GM20000 (cell line): ENCODE measurements around the gene PITPNC1.
"Not testable (repeated sequence)": the region's sequence is repeated elsewhere in the genome, so short reads cannot be mapped to it uniquely, and the experiment has no call there.

Source experiments
- DNase-seq: peaks from one replicate; pipeline ENCODE4 v3.0.0; 2012; ENCODE audit warnings: low spot score
- CTCF ChIP-seq: IDR thresholded peaks from 2 replicates; pipeline ENCODE4 v1.5.1; 2012; ENCODE audit warnings: mild to moderate bottlenecking, control low read depth; ENCODE audit errors: extremely low read depth, missing control alignments

The PITPNC1 gene

GRCh38 chr17:67693811-67694210 lies 316.7 kb downstream of the PITPNC1 start:
- DNase-seq = no peak
- no peak for TF ChIP-seq CTCF

- TF ChIP-seq CTCF = no peak
- DNase-seq = no peak
Measured at GRCh38 chr17:67696347-67696746, 319.3 kb downstream of the PITPNC1 start.

- no peak for TF ChIP-seq CTCF
- no peak for DNase-seq
Measured at GRCh38 chr17:67696853-67697498, 319.9 kb downstream of the PITPNC1 start.

- no peak for DNase-seq
- no peak for TF ChIP-seq CTCF
Measured at GRCh38 chr17:67700037-67700724, 323.1 kb downstream of the PITPNC1 start.

GRCh38 chr17:67700725-67701119 lies 323.6 kb downstream of the PITPNC1 start:
- TF ChIP-seq CTCF = no peak
- no peak for DNase-seq

GRCh38 chr17:67702861-67703260 lies 325.8 kb downstream of the PITPNC1 start:
- not testable (repeated sequence) for DNase-seq

- no peak for TF ChIP-seq CTCF
- DNase-seq = no peak
Measured at GRCh38 chr17:67707442-67707841, 330.4 kb downstream of the PITPNC1 start.

- TF ChIP-seq CTCF = no peak
- no peak for DNase-seq
Measured at GRCh38 chr17:67708378-67708777, 331.3 kb downstream of the PITPNC1 start.
